Sigmoid colon (tissue), 7 donors: ENCODE data around the gene SOCS7. TPM values are rescaled to one million over a fixed set of nuclear protein-coding genes. Genes with fewer than 3 reads are reported as not detected.

Experiments
- DNase-seq: peaks from one replicate; pipeline ENCODE4 v3.0.0-alpha.2; 2019
- H3K27ac ChIP-seq, 4 donors: fragments of 200-600 bp; sonication (generic); one replicate each; pipeline ENCODE4 v1.5.1; 2016 to 2019; ENCODE audit warnings: mild to moderate bottlenecking in 1 of 4
- H3K27me3 ChIP-seq, 3 donors: fragments of 200-600 bp; sonication (generic); one replicate each; pipeline ENCODE4 v1.5.1; 2019; ENCODE audit warnings: mild to moderate bottlenecking in 1 of 3
- H3K36me3 ChIP-seq, 4 donors: fragments of 200-600 bp; sonication (generic); one replicate each; pipeline ENCODE4 v1.5.1; 2016 to 2019
- H3K4me1 ChIP-seq, 4 donors: fragments of 200-600 bp; sonication (generic); one replicate each; pipeline ENCODE4 v1.5.1; 2017 to 2019
- H3K4me3 ChIP-seq, 4 donors: fragments of 200-600 bp; sonication (generic); one replicate each; pipeline ENCODE4 v1.5.1; 2017 to 2019; ENCODE audit warnings: mild to moderate bottlenecking in 2 of 4, moderate library complexity in 1 of 4
- H3K9me3 ChIP-seq, 4 donors: fragments of 200-600 bp in 3 of 4; sonication (generic) in 3 of 4; one replicate each; pipeline versions ENCODE4 v1.5.1 to v1.6.1; 2013 to 2019
- EP300 ChIP-seq, 4 donors: sonication (generic); formaldehyde crosslinking; IDR thresholded peaks; one replicate each; pipeline ENCODE4 v1.6.1; 2017; ENCODE audit warnings: antibody characterized with exemption in 4 of 4
- POLR2A ChIP-seq, 2 donors: fragments of 450-650 bp; IDR thresholded peaks; one replicate each; pipeline ENCODE4 v1.6.1; 2016; ENCODE audit warnings: antibody characterized with exemption in 2 of 2, mild to moderate bottlenecking in 2 of 2, moderate library complexity in 2 of 2
- POLR2AphosphoS5 ChIP-seq, 4 donors: sonication (generic); formaldehyde crosslinking; IDR thresholded peaks; one replicate each; pipeline ENCODE4 v1.6.1; 2017; ENCODE audit warnings: antibody characterized with exemption in 4 of 4
- WGBS, 2 donors: extraction: QIAGEN DNeasy Blood & Tissue Kit; methylation state at CpG; one replicate each; pipeline ENCODE4 v1.1.7; 2013; 5-methylcytosine and 5-hydroxymethylcytosine counted together
- intact Hi-C: fragments of 100-400 bp; cut with DNase I; formaldehyde crosslinking; loops from one replicate; pipeline ENCODE4 v1.15.1; 2023
- polyA plus RNA-seq, 3 donors: library from polyadenylated mRNA; stranded (reverse); fragments of 200-250 nt; gene quantifications; one replicate each; pipeline ENCODE4 v1.2.3, GENCODE V29; 2013
- total RNA-seq, 4 donors: library from RNA; depleted of rRNA; stranded (reverse); fragments of >200 nt; gene quantifications; one replicate each; pipeline ENCODE4 v1.1.0, GENCODE V29; 2016
- TF ChIP-seq, protein P1 (sequence below), 4 experiments: fragments of 450-650 bp in 3 of 4; fragments of 200-600 bp in 1 of 4; IDR thresholded peaks; one replicate each; pipeline ENCODE4 v1.5.1; 2016 to 2019; ENCODE audit warnings: antibody characterized with exemption in 4 of 4, mild to moderate bottlenecking in 3 of 4, moderate library complexity in 2 of 4
- donor health status: healthy with polysubstance abuse.
- donor health status: Bipolar disorder and iron deficiency.
- donor health status: healthy.

The SOCS7 gene
- total and polyA plus RNA-seq, 7 donors: 1.2 to 20.2 (median 13.9) TPM

DNA sequence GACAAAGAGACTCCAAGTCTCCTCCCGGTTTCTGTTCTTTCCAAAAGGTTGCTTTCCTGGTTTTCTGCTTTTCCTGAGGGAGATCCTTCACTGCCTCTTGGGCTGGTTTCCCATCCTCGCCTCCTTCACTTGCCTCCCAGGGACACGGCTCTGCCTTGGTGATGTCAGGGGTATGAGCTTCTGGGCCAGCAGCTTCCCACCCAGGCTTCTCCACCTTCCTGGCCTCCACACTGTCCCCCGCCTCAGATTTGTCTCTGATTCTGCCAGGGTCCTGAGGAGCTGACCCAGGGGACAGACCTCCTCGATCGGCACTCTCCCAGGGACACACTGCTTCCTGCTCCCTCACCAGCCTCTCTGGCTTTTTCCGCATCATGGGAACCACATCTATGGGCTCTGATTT, 22.4 kb upstream of the SOCS7 start:
- Histone ChIP-seq H3K27me3 (peaks cover 0 to 40% (median 0%) of the 10 kb centered on the region in 3 donors), H3K4me3 (no peak overlapping the region), H3K9me3 (no peaks in the 10 kb centered on the region), H3K27ac (no peak overlapping the region), H3K4me1 (peaks cover 0 to 1% (median 0%) of the 10 kb centered on the region in 4 donors), H3K36me3 (no peaks in the 10 kb centered on the region)
- 81 to 91% methylated on average over 7 of the region's 7 CpGs for WGBS, 2 donors
- intact Hi-C loops: no loop called here
- TF ChIP-seq POLR2A (IDR thresholded peaks at IDR 0.05) (no peak), EP300 (IDR thresholded peaks at IDR 0.05) (no peak), POLR2AphosphoS5 (IDR thresholded peaks at IDR 0.05) (no peak)
- TF ChIP-seq, protein P1, sequence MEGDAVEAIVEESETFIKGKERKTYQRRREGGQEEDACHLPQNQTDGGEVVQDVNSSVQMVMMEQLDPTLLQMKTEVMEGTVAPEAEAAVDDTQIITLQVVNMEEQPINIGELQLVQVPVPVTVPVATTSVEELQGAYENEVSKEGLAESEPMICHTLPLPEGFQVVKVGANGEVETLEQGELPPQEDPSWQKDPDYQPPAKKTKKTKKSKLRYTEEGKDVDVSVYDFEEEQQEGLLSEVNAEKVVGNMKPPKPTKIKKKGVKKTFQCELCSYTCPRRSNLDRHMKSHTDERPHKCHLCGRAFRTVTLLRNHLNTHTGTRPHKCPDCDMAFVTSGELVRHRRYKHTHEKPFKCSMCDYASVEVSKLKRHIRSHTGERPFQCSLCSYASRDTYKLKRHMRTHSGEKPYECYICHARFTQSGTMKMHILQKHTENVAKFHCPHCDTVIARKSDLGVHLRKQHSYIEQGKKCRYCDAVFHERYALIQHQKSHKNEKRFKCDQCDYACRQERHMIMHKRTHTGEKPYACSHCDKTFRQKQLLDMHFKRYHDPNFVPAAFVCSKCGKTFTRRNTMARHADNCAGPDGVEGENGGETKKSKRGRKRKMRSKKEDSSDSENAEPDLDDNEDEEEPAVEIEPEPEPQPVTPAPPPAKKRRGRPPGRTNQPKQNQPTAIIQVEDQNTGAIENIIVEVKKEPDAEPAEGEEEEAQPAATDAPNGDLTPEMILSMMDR (IDR thresholded peaks at IDR 0.05): no peak
- DNase-seq: no peak

DNA sequence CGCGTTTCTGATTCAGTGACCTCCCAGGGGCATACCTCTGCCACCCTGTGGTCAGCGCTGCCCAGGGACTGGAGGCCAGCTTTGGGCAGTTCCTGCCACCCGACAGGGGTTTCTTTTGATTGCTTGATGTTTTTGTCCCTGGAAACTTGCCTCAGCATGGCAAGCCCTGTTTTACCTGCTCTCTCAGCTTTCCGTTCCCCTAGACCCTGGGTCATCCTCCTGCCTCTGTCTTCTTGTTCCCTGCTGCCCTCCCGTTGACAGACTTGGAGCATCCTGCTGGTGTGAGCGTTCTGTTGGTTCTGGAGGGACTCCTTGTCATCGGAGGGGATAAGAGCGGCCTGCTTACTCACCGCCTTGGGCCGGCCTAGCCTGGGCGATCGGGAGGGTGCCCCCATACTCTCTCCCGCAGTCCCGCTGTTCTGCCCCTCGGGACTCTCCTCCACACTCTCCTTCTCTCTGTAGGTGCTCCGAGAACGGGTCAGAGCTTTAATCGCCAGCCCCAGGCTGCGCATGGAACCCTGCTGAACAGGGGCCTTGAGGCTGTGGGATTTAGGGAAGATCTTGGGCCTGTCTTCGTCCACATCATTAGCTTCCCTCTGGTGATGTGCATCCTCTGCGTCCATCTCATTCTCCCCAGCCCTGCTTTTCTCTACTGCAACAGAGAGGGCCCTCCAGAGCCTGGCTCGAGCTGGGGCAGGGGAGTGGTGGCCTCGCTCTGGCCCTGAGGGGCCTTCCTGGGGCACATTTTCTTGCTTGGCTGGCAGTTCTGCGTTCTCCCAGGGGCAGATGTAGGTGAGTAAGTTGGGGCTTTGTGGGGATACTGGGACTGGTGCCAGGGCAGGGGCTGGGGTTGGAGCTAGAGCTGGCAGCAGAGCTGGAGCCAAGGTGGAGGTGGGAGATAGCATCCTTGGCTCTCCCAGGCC, 21.6 kb upstream of the SOCS7 start:
- H3K27ac ChIP-seq: no peak overlapping the region
- DNase-seq: no peak
- 91 to 92% methylated on average over 25 of the region's 25 CpGs for WGBS, 2 donors
- H3K4me1 ChIP-seq: no peaks in the 10 kb centered on the region
- TF ChIP-seq POLR2AphosphoS5 (IDR thresholded peaks at IDR 0.05): no peak
- TF ChIP-seq EP300 (IDR thresholded peaks at IDR 0.05): no peak
- no peak for TF ChIP-seq POLR2A (IDR thresholded peaks at IDR 0.05)
- TF ChIP-seq, protein P1 (IDR thresholded peaks at IDR 0.05): no peak
- H3K36me3 ChIP-seq: no peaks in the 10 kb centered on the region
- intact Hi-C loops: no loop called here
- peaks cover 0 to 40% (median 0%) of the 10 kb centered on the region in 3 donors for H3K27me3 ChIP-seq
- H3K9me3 ChIP-seq: no peaks in the 10 kb centered on the region
- no peak overlapping the region for H3K4me3 ChIP-seq

DNA sequence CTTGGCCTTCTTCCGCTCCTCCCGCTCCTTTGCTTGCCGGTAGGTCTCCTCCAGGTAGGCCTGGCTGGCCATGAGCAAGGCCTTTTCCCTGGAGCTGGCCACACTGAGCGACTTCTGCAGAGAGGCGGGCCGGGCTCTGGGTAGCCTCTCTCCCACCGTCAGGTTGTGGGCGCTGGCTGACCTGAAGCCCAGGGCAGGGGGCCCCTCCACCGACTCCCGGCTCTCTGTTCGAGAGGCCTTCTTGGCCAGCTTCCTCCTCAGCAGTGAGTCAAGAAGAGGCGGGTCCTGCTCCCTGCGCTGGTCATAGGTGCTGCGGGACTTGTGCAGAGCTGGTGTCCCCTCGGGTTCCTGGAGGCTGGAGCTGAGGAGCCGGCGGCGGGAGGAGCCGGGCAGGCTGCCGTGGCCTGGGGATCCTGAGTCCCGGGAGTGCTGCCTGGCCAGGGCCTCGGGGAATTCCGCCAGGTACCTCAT, 20.7 kb upstream of the SOCS7 start:
- Histone ChIP-seq H3K4me3 (no peak overlapping the region), H3K36me3 (no peaks in the 10 kb centered on the region), H3K27me3 (peaks cover 0 to 40% (median 0%) of the 10 kb centered on the region in 3 donors), H3K9me3 (no peaks in the 10 kb centered on the region), H3K27ac (no peak overlapping the region), H3K4me1 (no peaks in the 10 kb centered on the region)
- intact Hi-C loops: no loop called here
- WGBS, 2 donors: 85 to 89% methylated on average over 23 of the region's 23 CpGs
- DNase-seq: no peak
- no peak for TF ChIP-seq POLR2A (IDR thresholded peaks at IDR 0.05)
- TF ChIP-seq, protein P1 (IDR thresholded peaks at IDR 0.05): no peak
- no peak for TF ChIP-seq EP300 (IDR thresholded peaks at IDR 0.05)
- TF ChIP-seq POLR2AphosphoS5 (IDR thresholded peaks at IDR 0.05): no peak

DNA sequence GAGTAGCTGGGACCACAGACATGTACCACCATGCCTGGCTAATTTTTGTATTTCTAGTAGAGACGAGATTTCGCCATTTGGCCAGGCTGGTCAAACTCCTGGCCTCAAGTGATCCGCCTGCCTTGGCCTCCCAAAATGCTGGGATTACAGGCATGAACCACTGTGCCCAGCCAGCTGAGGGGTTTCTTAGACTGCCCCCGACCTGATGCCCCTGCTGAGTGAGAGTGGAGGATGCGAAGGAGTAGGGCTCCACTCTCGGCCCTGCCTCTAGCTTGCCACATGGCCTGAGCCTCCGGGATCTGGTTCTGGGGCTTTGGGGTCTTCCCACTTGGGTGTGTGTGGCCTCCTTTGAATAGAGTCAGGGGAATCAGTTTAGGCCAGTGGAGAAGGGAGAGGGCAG, 18.9 kb upstream of the SOCS7 start:
- DNase-seq: no peak
- H3K9me3 ChIP-seq: no peaks in the 10 kb centered on the region
- no peaks in the 10 kb centered on the region for H3K4me1 ChIP-seq
- intact Hi-C loops: no loop called here
- TF ChIP-seq POLR2A (IDR thresholded peaks at IDR 0.05) (no peak), EP300 (IDR thresholded peaks at IDR 0.05) (no peak), POLR2AphosphoS5 (IDR thresholded peaks at IDR 0.05) (no peak)
- TF ChIP-seq, protein P1 (IDR thresholded peaks at IDR 0.05): no peak
- H3K36me3 ChIP-seq: no peaks in the 10 kb centered on the region
- no peak overlapping the region for H3K4me3 ChIP-seq
- WGBS, 2 donors: 84 to 89% methylated on average over 7 of the region's 7 CpGs
- H3K27me3 ChIP-seq: peaks cover 0 to 40% (median 0%) of the 10 kb centered on the region in 3 donors
- H3K27ac ChIP-seq: no peak overlapping the region
